Fibroblast of skin of right biceps (primary cell): ENCODE data around the gene MDM2.
"Not testable (repeated sequence)": the region's sequence is repeated elsewhere in the genome, so short reads cannot be mapped to it uniquely, and the experiment has no call there.

Experiments used
- DNase-seq: peaks from one replicate; pipeline ENCODE4 v3.0.0-alpha.2; 2013

Gene MDM2

GRCh38 chr12:68786929-68787328 lies 21.0 kb upstream of the MDM2 start:
- no peak for DNase-seq

GRCh38 chr12:68788554-68789143 lies 19.3 kb upstream of the MDM2 start:
- DNase-seq = no peak

- DNase-seq = no peak
These were observed 18.7 kb upstream of the MDM2 start for GRCh38 chr12:68789144-68789878.

GRCh38 chr12:68790081-68790951 lies 17.7 kb upstream of the MDM2 start:
- DNase-seq = no peak

GRCh38 chr12:68790952-68791234 lies 17.1 kb upstream of the MDM2 start:
- no peak for DNase-seq

GRCh38 chr12:68791897-68792481 lies 16.0 kb upstream of the MDM2 start:
- no peak for DNase-seq

- peak; percentile 23 for DNase-seq
These were observed 15.0 kb upstream of the MDM2 start for GRCh38 chr12:68792952-68793351.

GRCh38 chr12:68793436-68793835 lies 14.5 kb upstream of the MDM2 start:
- no peak for DNase-seq

GRCh38 chr12:68793975-68794652 lies 13.9 kb upstream of the MDM2 start:
- no peak for DNase-seq

- peak; percentile 76 for DNase-seq
These were observed 13.2 kb upstream of the MDM2 start for GRCh38 chr12:68794653-68795251.

- no peak for DNase-seq
These were observed 11.6 kb upstream of the MDM2 start for GRCh38 chr12:68796399-68796798.

GRCh38 chr12:68798882-68799234 lies 9.1 kb upstream of the MDM2 start:
- no peak for DNase-seq

GRCh38 chr12:68800294-68800693 lies 7.7 kb upstream of the MDM2 start:
- no peak for DNase-seq

- not testable (repeated sequence) for DNase-seq
These were observed 6.9 kb upstream of the MDM2 start for GRCh38 chr12:68801124-68801523.

- DNase-seq = not testable (repeated sequence)
These were observed 5.6 kb upstream of the MDM2 start for GRCh38 chr12:68802372-68802745.

GRCh38 chr12:68802911-68803651 lies 4.9 kb upstream of the MDM2 start:
- not testable (repeated sequence) for DNase-seq

GRCh38 chr12:68803948-68804656 lies 3.9 kb upstream of the MDM2 start:
- DNase-seq = no peak

- DNase-seq = no peak
These were observed 3.1 kb upstream of the MDM2 start for GRCh38 chr12:68804657-68805591.

GRCh38 chr12:68805592-68806120 lies 2.3 kb upstream of the MDM2 start:
- DNase-seq = peak; percentile 35
